ENCODE results near the gene TRPV3.
"Not testable (repeated sequence)": the region's sequence is repeated elsewhere in the genome, so short reads cannot be mapped to it uniquely, and the experiment has no call there.

The TRPV3 gene

GRCh38 chr17:3527468-3527867 lies 30.1 kb downstream of the TRPV3 start:
- no peaks in the 10 kb centered on the region for H4K20me1 ChIP-seq (ENCODE audit: control insufficient read depth, insufficient read depth, low read depth, low read length)
- no peak for TF ChIP-seq EZH2phosphoT487 (IDR thresholded peaks at IDR 0.05; ENCODE audit: borderline replicate concordance, low read length)
- TF ChIP-seq CTCF (IDR thresholded peaks at IDR 0.05; ENCODE audit: low read depth, low read length, poor library complexity, severe bottlenecking), result no peak
- no peaks in the 10 kb centered on the region for H3K9me3 ChIP-seq (ENCODE audit: control insufficient read depth, insufficient read depth, low read length)
- no peak overlapping the region for H3K4me2 ChIP-seq (ENCODE audit: low read length)
- H3K27ac ChIP-seq (ENCODE audit: low read depth, low read length), result no peak overlapping the region
- H3K9me2 ChIP-seq (replicated peaks; ENCODE audit: control insufficient read depth, low read length), result no peaks in the 10 kb centered on the region
- no peak overlapping the region for H3K4me3 ChIP-seq (ENCODE audit: low read length)
- H3K36me3 ChIP-seq (ENCODE audit: control insufficient read depth, low read length), result no peaks in the 10 kb centered on the region
- no peaks in the 10 kb centered on the region for H3K27me3 ChIP-seq (ENCODE audit: control insufficient read depth, low read length)
- no peaks in the 10 kb centered on the region for H3F3A ChIP-seq (ENCODE audit: control insufficient read depth, insufficient read depth)
- no peaks in the 10 kb centered on the region for H3K79me2 ChIP-seq (ENCODE audit: control insufficient read depth, low read length)
- H3K4me1 ChIP-seq (ENCODE audit: control insufficient read depth, low read length), result no peaks in the 10 kb centered on the region

GRCh38 chr17:3526971-3527370 lies 30.6 kb downstream of the TRPV3 start:
- TF ChIP-seq CTCF (IDR thresholded peaks at IDR 0.05; ENCODE audit: low read depth, low read length, poor library complexity, severe bottlenecking) (no peak), EZH2phosphoT487 (IDR thresholded peaks at IDR 0.05; ENCODE audit: borderline replicate concordance, low read length) (no peak)
- no peaks in the 10 kb centered on the region for H4K20me1 ChIP-seq (ENCODE audit: control insufficient read depth, insufficient read depth, low read depth, low read length)

GRCh38 chr17:3526491-3526890 lies 31.1 kb downstream of the TRPV3 start:
- Histone ChIP-seq H3K9me2 (replicated peaks; ENCODE audit: control insufficient read depth, low read length) (no peaks in the 10 kb centered on the region), H3K27me3 (ENCODE audit: control insufficient read depth, low read length) (no peaks in the 10 kb centered on the region), H3F3A (ENCODE audit: control insufficient read depth, insufficient read depth) (no peaks in the 10 kb centered on the region), H3K9me3 (ENCODE audit: control insufficient read depth, insufficient read depth, low read length) (no peaks in the 10 kb centered on the region), H4K20me1 (ENCODE audit: control insufficient read depth, insufficient read depth, low read depth, low read length) (no peaks in the 10 kb centered on the region), H3K4me1 (ENCODE audit: control insufficient read depth, low read length) (no peaks in the 10 kb centered on the region), H3K4me2 (ENCODE audit: low read length) (no peak overlapping the region), H3K4me3 (ENCODE audit: low read length) (no peak overlapping the region), H3K27ac (ENCODE audit: low read depth, low read length) (no peak overlapping the region), H3K36me3 (ENCODE audit: control insufficient read depth, low read length) (no peaks in the 10 kb centered on the region), H3K79me2 (ENCODE audit: control insufficient read depth, low read length) (no peaks in the 10 kb centered on the region)
- TF ChIP-seq EZH2phosphoT487 (IDR thresholded peaks at IDR 0.05; ENCODE audit: borderline replicate concordance, low read length) (no peak), CTCF (IDR thresholded peaks at IDR 0.05; ENCODE audit: low read depth, low read length, poor library complexity, severe bottlenecking) (no peak)

More at GRCh38 chr17:3526971-3527370, 30.6 kb downstream of the TRPV3 start:
- Histone ChIP-seq H3K27me3 (ENCODE audit: control insufficient read depth, low read length) (no peaks in the 10 kb centered on the region), H3K4me1 (ENCODE audit: control insufficient read depth, low read length) (no peaks in the 10 kb centered on the region), H3F3A (ENCODE audit: control insufficient read depth, insufficient read depth) (no peaks in the 10 kb centered on the region), H3K79me2 (ENCODE audit: control insufficient read depth, low read length) (no peaks in the 10 kb centered on the region), H3K9me3 (ENCODE audit: control insufficient read depth, insufficient read depth, low read length) (no peaks in the 10 kb centered on the region), H3K4me2 (ENCODE audit: low read length) (no peak overlapping the region), H3K36me3 (ENCODE audit: control insufficient read depth, low read length) (no peaks in the 10 kb centered on the region), H3K9me2 (replicated peaks; ENCODE audit: control insufficient read depth, low read length) (no peaks in the 10 kb centered on the region), H3K4me3 (ENCODE audit: low read length) (no peak overlapping the region), H3K27ac (ENCODE audit: low read depth, low read length) (no peak overlapping the region)

- no peak for TF ChIP-seq EZH2phosphoT487 (IDR thresholded peaks at IDR 0.05; ENCODE audit: borderline replicate concordance, low read length)
- no peak for TF ChIP-seq CTCF (IDR thresholded peaks at IDR 0.05; ENCODE audit: low read depth, low read length, poor library complexity, severe bottlenecking)
- H3F3A ChIP-seq (ENCODE audit: control insufficient read depth, insufficient read depth), result no peaks in the 10 kb centered on the region
- H3K4me2 ChIP-seq (ENCODE audit: low read length), result no peak overlapping the region
- H3K27ac ChIP-seq (ENCODE audit: low read depth, low read length), result no peak overlapping the region
- no peaks in the 10 kb centered on the region for H3K4me1 ChIP-seq (ENCODE audit: control insufficient read depth, low read length)
- no peak overlapping the region for H3K4me3 ChIP-seq (ENCODE audit: low read length)
- no peaks in the 10 kb centered on the region for H3K27me3 ChIP-seq (ENCODE audit: control insufficient read depth, low read length)
- no peaks in the 10 kb centered on the region for H3K79me2 ChIP-seq (ENCODE audit: control insufficient read depth, low read length)
- no peaks in the 10 kb centered on the region for H3K36me3 ChIP-seq (ENCODE audit: control insufficient read depth, low read length)
- no peaks in the 10 kb centered on the region for H3K9me3 ChIP-seq (ENCODE audit: control insufficient read depth, insufficient read depth, low read length)
- no peaks in the 10 kb centered on the region for H4K20me1 ChIP-seq (ENCODE audit: control insufficient read depth, insufficient read depth, low read depth, low read length)
- no peaks in the 10 kb centered on the region for H3K9me2 ChIP-seq (replicated peaks; ENCODE audit: control insufficient read depth, low read length)
Measured at GRCh38 chr17:3524024-3524423, 33.6 kb downstream of the TRPV3 start.

- not testable (repeated sequence) for H3K36me3 ChIP-seq (ENCODE audit: control insufficient read depth, low read length); H3K9me3 ChIP-seq (ENCODE audit: control insufficient read depth, insufficient read depth, low read length); H4K20me1 ChIP-seq (ENCODE audit: control insufficient read depth, insufficient read depth, low read depth, low read length); H3K4me2 ChIP-seq (ENCODE audit: low read length); H3K4me1 ChIP-seq (ENCODE audit: control insufficient read depth, low read length); H3K27me3 ChIP-seq (ENCODE audit: control insufficient read depth, low read length); H3K4me3 ChIP-seq (ENCODE audit: low read length); H3K9me2 ChIP-seq (replicated peaks; ENCODE audit: control insufficient read depth, low read length); H3K79me2 ChIP-seq (ENCODE audit: control insufficient read depth, low read length); H3K27ac ChIP-seq (ENCODE audit: low read depth, low read length); H3F3A ChIP-seq (ENCODE audit: control insufficient read depth, insufficient read depth)
Measured at GRCh38 chr17:3519472-3519871, 38.1 kb downstream of the TRPV3 start.
